Measurements from ENCODE around the gene TSPAN31. TPM values are rescaled to one million over a fixed set of nuclear protein-coding genes. Genes with fewer than 3 reads are reported as not detected.

The TSPAN31 gene
- total RNA-seq, 1 donor from 2014 or later = 61.3 TPM

GRCh38 chr12:57796996-57797395 lies 52.2 kb downstream of the TSPAN31 start:
- no peak overlapping the region for H3K9ac ChIP-seq
- Mint-ChIP-seq H3K4me1 (no peaks in the 10 kb centered on the region), H3K4me3 (no peak overlapping the region), H3K9me3 (no peaks in the 10 kb centered on the region), H3K27ac (no peak overlapping the region), H3K36me3 (peaks cover 10% of the 10 kb centered on the region), H3K27me3 (ENCODE audit: insufficient read depth, low read depth) (no peaks in the 10 kb centered on the region)
- no peaks in the 10 kb centered on the region for H4K20me1 ChIP-seq (ENCODE audit: low read depth)
- H3K36me3 ChIP-seq = peaks cover 10% of the 10 kb centered on the region
- TF ChIP-seq EZH2 (IDR thresholded peaks at IDR 0.05) (no peak), CTCF (IDR thresholded peaks at IDR 0.05) (no peak), EZH2phosphoT487 (IDR thresholded peaks at IDR 0.05) (no peak)
- DNase-seq (ENCODE audit: low spot score) = no peak
- H3K79me2 ChIP-seq (ENCODE audit: low read depth) = no peaks in the 10 kb centered on the region
- no peaks in the 10 kb centered on the region for H3K9me3 ChIP-seq (ENCODE audit: low read depth)
- H3K27ac ChIP-seq = no peak overlapping the region
- H3F3A ChIP-seq (ENCODE audit: low read depth) = peaks cover 7% of the 10 kb centered on the region
- no peaks in the 10 kb centered on the region for H3K27me3 ChIP-seq
- H2AFZ ChIP-seq (replicated peaks) = no peak overlapping the region
- H3K4me3 ChIP-seq = no peak overlapping the region
- H3K4me2 ChIP-seq = no peak overlapping the region
- no peaks in the 10 kb centered on the region for H3K4me1 ChIP-seq

- H3K36me3 ChIP-seq = peaks cover 8% of the 10 kb centered on the region
- no peaks in the 10 kb centered on the region for H3K4me1 ChIP-seq
- H3K9me3 Mint-ChIP-seq = no peaks in the 10 kb centered on the region
- H3K4me3 ChIP-seq = no peak overlapping the region
- H3K4me1 Mint-ChIP-seq = no peaks in the 10 kb centered on the region
- no peak overlapping the region for H3K4me2 ChIP-seq
- H3K79me2 ChIP-seq (ENCODE audit: low read depth) = no peaks in the 10 kb centered on the region
- H3K27ac Mint-ChIP-seq = no peak overlapping the region
- no peaks in the 10 kb centered on the region for H4K20me1 ChIP-seq (ENCODE audit: low read depth)
- no peak overlapping the region for H3K27ac ChIP-seq
- no peak for DNase-seq (ENCODE audit: low spot score)
- no peak overlapping the region for H2AFZ ChIP-seq (replicated peaks)
- no peaks in the 10 kb centered on the region for H3K9me3 ChIP-seq (ENCODE audit: low read depth)
- H3K9ac ChIP-seq = no peak overlapping the region
- TF ChIP-seq CTCF (IDR thresholded peaks at IDR 0.05) (no peak), EZH2 (IDR thresholded peaks at IDR 0.05) (no peak), EZH2phosphoT487 (IDR thresholded peaks at IDR 0.05) (no peak)
- no peak overlapping the region for H3K4me3 Mint-ChIP-seq
- H3K36me3 Mint-ChIP-seq = peaks cover 9% of the 10 kb centered on the region
- no peaks in the 10 kb centered on the region for H3K27me3 ChIP-seq
- H3K27me3 Mint-ChIP-seq (ENCODE audit: insufficient read depth, low read depth) = no peaks in the 10 kb centered on the region
- peaks cover 7% of the 10 kb centered on the region for H3F3A ChIP-seq (ENCODE audit: low read depth)
These were observed 53.1 kb downstream of the TSPAN31 start for GRCh38 chr12:57797933-57798332.

Small RNA genes within 50 kb of the gene (microRNA-seq; reads per million reads assigned to microRNA genes)
- not detected for gene MIR6759

Other genes with a start within 250 kb of the TSPAN31 start
- 2.3 and 4.3 TPM in 2 replicates for gene DDIT3, start 224.5 kb upstream of the TSPAN31 start, total RNA-seq (ENCODE audit: low replicate concordance)
- 3.6 and 5.4 TPM in 2 replicates for gene MBD6, start 222.2 kb upstream of the TSPAN31 start, total RNA-seq (ENCODE audit: low replicate concordance)
- 147 and 192 TPM in 2 replicates for gene DCTN2, start 197.8 kb upstream of the TSPAN31 start, total RNA-seq (ENCODE audit: low replicate concordance)
- 7.9 and 8.6 TPM in 2 replicates for gene KIF5A, start 195.0 kb upstream of the TSPAN31 start, total RNA-seq (ENCODE audit: low replicate concordance)
- gene PIP4K2C, start 153.8 kb upstream of the TSPAN31 start, total RNA-seq (ENCODE audit: low replicate concordance) = 15.5 and 23.4 TPM in 2 replicates
- gene DTX3, start 140.2 kb upstream of the TSPAN31 start, total RNA-seq (ENCODE audit: low replicate concordance) = 56.4 and 67.9 TPM in 2 replicates
- gene ARHGEF25, start 133.6 kb upstream of the TSPAN31 start, total RNA-seq (ENCODE audit: low replicate concordance) = 17.3 and 27.3 TPM in 2 replicates
- 0.28 and 1.1 TPM in 2 replicates for gene B4GALNT1, start 111.8 kb upstream of the TSPAN31 start, total RNA-seq (ENCODE audit: low replicate concordance)
- 107 and 113 TPM in 2 replicates for gene OS9, start 50.9 kb upstream of the TSPAN31 start, total RNA-seq (ENCODE audit: low replicate concordance)
- gene AGAP2, start 6.3 kb upstream of the TSPAN31 start, total RNA-seq (ENCODE audit: low replicate concordance) = 1.7 and 2.7 TPM in 2 replicates
- gene CDK4, start 7.3 kb downstream of the TSPAN31 start, total RNA-seq (ENCODE audit: low replicate concordance) = 169 and 348 TPM in 2 replicates
- gene MARCHF9, start 10.1 kb downstream of the TSPAN31 start, total RNA-seq (ENCODE audit: low replicate concordance) = 8.1 and 11.9 TPM in 2 replicates
- 0.17 and 0.99 TPM in 2 replicates for gene CYP27B1, start 22.0 kb downstream of the TSPAN31 start, total RNA-seq (ENCODE audit: low replicate concordance)
- 4.5 and 5.6 TPM in 2 replicates for gene METTL1, start 27.1 kb downstream of the TSPAN31 start, total RNA-seq (ENCODE audit: low replicate concordance)
- gene EEF1AKMT3, start 27.6 kb downstream of the TSPAN31 start, total RNA-seq (ENCODE audit: low replicate concordance) = 2.1 and 4.8 TPM in 2 replicates
- gene TSFM, start 37.7 kb downstream of the TSPAN31 start, total RNA-seq (ENCODE audit: low replicate concordance) = 18.1 and 19.0 TPM in 2 replicates
- gene AVIL, start 73.7 kb downstream of the TSPAN31 start, total RNA-seq (ENCODE audit: low replicate concordance) = 0.12 and 0.37 TPM in 2 replicates
- gene CTDSP2, start 101.7 kb downstream of the TSPAN31 start, total RNA-seq (ENCODE audit: low replicate concordance) = 43.6 and 73.2 TPM in 2 replicates
- gene ATP23, start 196.5 kb downstream of the TSPAN31 start, total RNA-seq (ENCODE audit: low replicate concordance) = 6.3 and 11.4 TPM in 2 replicates

Data from neural progenitor cell (in vitro differentiated cells).